Vagina (tissue), 2 donors: ENCODE results near the gene GAMT. TPM values are rescaled to one million over a fixed set of nuclear protein-coding genes. Genes with fewer than 3 reads are reported as not detected.

Source experiments
- DNase-seq, 2 donors: peaks; one replicate each; pipeline ENCODE4 v3.0.0-alpha.2; 2017; ENCODE audit errors: extremely low spot score in 2 of 2
- H3K27ac ChIP-seq: fragments of 200-600 bp; sonication (generic); one replicate; pipeline ENCODE4 v1.5.1; 2019
- H3K27me3 ChIP-seq: fragments of 200-600 bp; sonication (generic); one replicate; pipeline ENCODE4 v1.5.1; 2019
- H3K36me3 ChIP-seq, 2 donors: fragments of 200-600 bp; sonication (generic); one replicate each; pipeline ENCODE4 v1.5.1; 2017 to 2019
- H3K4me1 ChIP-seq: fragments of 200-600 bp; sonication (generic); one replicate; pipeline ENCODE4 v1.5.1; 2019
- H3K4me3 ChIP-seq, 2 donors: fragments of 200-600 bp; sonication (generic); 1 replicate in 1 of 2; 2 replicates in 1 of 2; pipeline ENCODE4 v1.5.1; 2016 to 2019
- H3K9me3 ChIP-seq: fragments of 200-600 bp; sonication (generic); one replicate; pipeline ENCODE4 v1.5.1; 2019
- CTCF ChIP-seq, 3 experiments: fragments of 450-650 bp in 2 of 3; fragments of 200-600 bp in 1 of 3; sonication (generic) in 1 of 3; IDR thresholded peaks; one replicate each; pipeline ENCODE4 v1.5.1; 2017 to 2019; ENCODE audit warnings: antibody characterized with exemption in 3 of 3, mild to moderate bottlenecking in 2 of 3, moderate library complexity in 2 of 3
- POLR2A ChIP-seq, 2 donors: fragments of 450-650 bp; IDR thresholded peaks; one replicate each; pipeline ENCODE4 v1.6.1; 2017; ENCODE audit warnings: antibody characterized with exemption in 2 of 2, mild to moderate bottlenecking in 2 of 2, moderate library complexity in 2 of 2
- POLR2AphosphoS5 ChIP-seq, 2 donors: sonication (generic); formaldehyde crosslinking; IDR thresholded peaks; one replicate each; pipeline ENCODE4 v1.9.0; 2017; ENCODE audit warnings: antibody characterized with exemption in 2 of 2, mild to moderate bottlenecking in 2 of 2, low read depth in 1 of 2; ENCODE audit not compliant: insufficient read depth in 1 of 2
- intact Hi-C: fragments of 100-400 bp; cut with DNase I; formaldehyde crosslinking; loops from one replicate; pipeline ENCODE4 v1.15.1; 2023
- total RNA-seq: library from RNA; depleted of rRNA; stranded (reverse); fragments of >200 nt; gene quantifications from one replicate; pipeline ENCODE4 v1.2.3, GENCODE V29; 2016

The GAMT gene
- total RNA-seq, 1 donor from 2014 or later = 29.0 TPM

DNA sequence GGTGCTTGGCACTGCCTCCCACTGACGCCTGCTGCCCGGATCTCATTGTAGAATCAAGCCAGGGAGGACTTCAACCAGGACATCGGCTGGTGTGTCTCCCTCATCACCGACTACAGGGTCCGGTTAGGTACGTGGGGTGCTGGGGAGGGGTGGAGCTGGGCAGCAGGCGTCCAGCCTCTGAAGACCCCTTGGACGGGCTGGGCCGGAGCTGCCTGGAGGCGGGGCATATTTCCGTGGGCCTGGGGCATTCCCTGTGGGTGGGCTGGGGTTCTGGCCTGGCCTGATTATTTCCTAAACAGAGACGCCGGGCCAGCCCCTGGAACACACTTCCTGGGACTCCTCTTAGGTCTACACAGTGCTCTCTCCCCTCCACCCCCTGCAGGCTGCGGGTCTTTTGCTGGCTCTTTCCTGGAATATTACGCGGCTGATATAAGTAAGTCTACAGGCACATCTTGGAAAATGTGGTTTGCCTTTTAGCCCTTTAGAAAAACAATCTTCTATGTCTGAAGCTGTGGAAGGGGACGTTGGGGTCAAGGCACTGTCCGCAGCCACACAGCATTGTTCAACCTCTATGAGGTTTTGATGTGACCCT lies 32.0 kb downstream of the GAMT start:
- Histone ChIP-seq H3K4me3 (no peak overlapping the region), H3K27me3 (no peaks in the 10 kb centered on the region), H3K36me3 (peaks cover 0 to 76% of the 10 kb centered on the region in 2 donors), H3K9me3 (no peaks in the 10 kb centered on the region), H3K27ac (no peak overlapping the region), H3K4me1 (no peaks in the 10 kb centered on the region)
- no peak for DNase-seq
- intact Hi-C loops = no loop called here
- TF ChIP-seq CTCF (IDR thresholded peaks at IDR 0.05) = no peak
- TF ChIP-seq POLR2AphosphoS5 (IDR thresholded peaks at IDR 0.05; ENCODE audit: insufficient read depth in 1 of 2, low read depth in 1 of 2) = no peak
- TF ChIP-seq POLR2A (IDR thresholded peaks at IDR 0.05) = no peak

GRCh38 chr19:1366899-1367870 lies 34.2 kb downstream of the GAMT start:
- no peak for DNase-seq
- Histone ChIP-seq H3K9me3 (no peaks in the 10 kb centered on the region), H3K27me3 (no peaks in the 10 kb centered on the region), H3K4me1 (peaks cover 2% of the 10 kb centered on the region), H3K36me3 (peaks cover 0 to 76% of the 10 kb centered on the region in 2 donors), H3K27ac (no peak overlapping the region), H3K4me3 (no peak overlapping the region)
- TF ChIP-seq CTCF (IDR thresholded peaks at IDR 0.05) (no peak), POLR2AphosphoS5 (IDR thresholded peaks at IDR 0.05; ENCODE audit: insufficient read depth in 1 of 2, low read depth in 1 of 2) (no peak), POLR2A (IDR thresholded peaks at IDR 0.05) (no peak)
- intact Hi-C loops = no loop called here

GRCh38 chr19:1366296-1366695 lies 35.0 kb downstream of the GAMT start:
- peaks cover 11% of the 10 kb centered on the region for H3K4me1 ChIP-seq
- H3K4me3 ChIP-seq = no peak overlapping the region
- peaks cover 0 to 73% of the 10 kb centered on the region in 2 donors for H3K36me3 ChIP-seq
- TF ChIP-seq POLR2A (IDR thresholded peaks at IDR 0.05) = no peak
- TF ChIP-seq POLR2AphosphoS5 (IDR thresholded peaks at IDR 0.05; ENCODE audit: insufficient read depth in 1 of 2, low read depth in 1 of 2) = no peak
- TF ChIP-seq CTCF (IDR thresholded peaks at IDR 0.05) = no peak
- intact Hi-C loops = no loop called here
- no peaks in the 10 kb centered on the region for H3K9me3 ChIP-seq
- H3K27ac ChIP-seq = no peak overlapping the region
- no peaks in the 10 kb centered on the region for H3K27me3 ChIP-seq
- no peak for DNase-seq

GRCh38 chr19:1365319-1366269 lies 35.7 kb downstream of the GAMT start:
- no peak for DNase-seq
- Histone ChIP-seq H3K4me1 (peaks cover 18% of the 10 kb centered on the region), H3K27ac (no peak overlapping the region), H3K36me3 (peaks cover 0 to 66% of the 10 kb centered on the region in 2 donors), H3K9me3 (no peaks in the 10 kb centered on the region), H3K4me3 (no peak overlapping the region), H3K27me3 (no peaks in the 10 kb centered on the region)
- intact Hi-C loops = no loop called here
- TF ChIP-seq POLR2AphosphoS5 (IDR thresholded peaks at IDR 0.05; ENCODE audit: insufficient read depth in 1 of 2, low read depth in 1 of 2) (no peak), CTCF (IDR thresholded peaks at IDR 0.05) (no peak), POLR2A (IDR thresholded peaks at IDR 0.05) (no peak)
